HepG2 (cell line): ENCODE data around the gene DAZAP1. TPM values are rescaled to one million over a fixed set of nuclear protein-coding genes. Genes with fewer than 3 reads are reported as not detected.

Experiments used
- BCL6 ChIP-seq: IDR thresholded peaks from 2 replicates; pipeline ENCODE4 v1.6.1; 2016; ENCODE audit warnings: missing genetic modification reagents, missing compliant biosample characterization
- HMG20B ChIP-seq: conservative IDR thresholded peaks from 2 replicates; pipeline ENCODE4 v1.6.1; 2016; ENCODE audit warnings: missing genetic modification reagents, missing compliant biosample characterization
- HNF4G ChIP-seq, 2 experiments: sonication (generic) in 1 of 2; formaldehyde crosslinking in 1 of 2; IDR thresholded peaks; 2 replicates each; pipeline versions ENCODE4 v1.4.0 to v1.6.1; 2011 to 2020; ENCODE audit warnings: borderline replicate concordance in 2 of 2, low read depth in 2 of 2, mild to moderate bottlenecking in 2 of 2, low read length in 1 of 2, missing genetic modification reagents in 1 of 2, moderate library complexity in 1 of 2
- KDM2A ChIP-seq: sonication (generic); formaldehyde crosslinking; IDR thresholded peaks from 2 replicates; pipeline ENCODE4 v1.4.0; 2020; ENCODE audit warnings: low read depth, missing genetic modification reagents, borderline replicate concordance
- KLF6 ChIP-seq: IDR thresholded peaks from 2 replicates; pipeline ENCODE4 v1.8.0; 2016; ENCODE audit warnings: missing biosample characterization, missing genetic modification reagents
- MED1 ChIP-seq: sonication (generic); formaldehyde crosslinking; IDR thresholded peaks from 2 replicates; pipeline ENCODE4 v1.4.0; 2020; ENCODE audit warnings: missing genetic modification reagents
- NCOA2 ChIP-seq: sonication (generic); formaldehyde crosslinking; IDR thresholded peaks from 2 replicates; pipeline ENCODE4 v1.8.0; 2022; ENCODE audit warnings: inconsistent platforms
- RAD21 ChIP-seq: fragments of 450-650 bp; formaldehyde crosslinking; IDR thresholded peaks from 2 replicates; pipeline ENCODE4 v1.5.0; 2020; ENCODE audit warnings: mild to moderate bottlenecking
- SPEN ChIP-seq: sonication (generic); formaldehyde crosslinking; IDR thresholded peaks from 2 replicates; pipeline ENCODE4 v1.5.1; 2020; ENCODE audit warnings: low read depth, mild to moderate bottlenecking, missing genetic modification reagents
- ZNF331 ChIP-seq: sonication (generic); formaldehyde crosslinking; IDR thresholded peaks from 2 replicates; pipeline ENCODE4 v1.4.0; 2020; ENCODE audit warnings: missing genetic modification reagents
- ZNF616 ChIP-seq: sonication (generic); formaldehyde crosslinking; IDR thresholded peaks from 2 replicates; pipeline ENCODE4 v1.5.0; 2020; ENCODE audit warnings: low read depth, mild to moderate bottlenecking, missing genetic modification reagents
- ZNF792 ChIP-seq: IDR thresholded peaks from 2 replicates; pipeline ENCODE4 v1.6.1; 2016
- polyA plus RNA-seq, 8 experiments: library from polyadenylated mRNA; depleted of rRNA in 3 of 8; stranded (reverse) in 7 of 8; unstranded in 1 of 8; fragments of >200 nt; fragmentation: Illumina TruSeq in 4 of 8; extraction: Trizol in 4 of 8; gene quantifications; 2 replicates each; pipeline versions ENCODE4 v1.2.1 to v1.2.3, GENCODE V29; 2011 to 2016; ENCODE audit warnings: low read depth in 4 of 8, missing spikeins in 1 of 8, mixed read lengths in 1 of 8; ENCODE audit not compliant: insufficient read depth in 1 of 8
- total RNA-seq, 5 experiments: library from RNA; depleted of rRNA; stranded (reverse); fragments of >200 nt; fragmentation: Illumina TruSeq; extraction: Trizol; gene quantifications; 2 replicates each; pipeline ENCODE4 v1.2.3, GENCODE V29; 2016; ENCODE audit warnings: low read depth in 1 of 5
- TF ChIP-seq, protein P1 (sequence below): sonication (generic); formaldehyde crosslinking; IDR thresholded peaks from 2 replicates; pipeline ENCODE4 v1.5.0; 2020; ENCODE audit warnings: mild to moderate bottlenecking, missing genetic modification reagents, borderline replicate concordance
- TF ChIP-seq, protein P2 (sequence below): sonication (generic); formaldehyde crosslinking; IDR thresholded peaks from 2 replicates; pipeline ENCODE4 v1.4.0; 2020; ENCODE audit warnings: missing genetic modification reagents
- TF ChIP-seq, protein P3 (sequence below), 2 experiments: fragments of 450-650 bp in 1 of 2; sonication (generic) in 1 of 2; formaldehyde crosslinking; IDR thresholded peaks; 2 replicates each; pipeline versions ENCODE4 v1.5.0 to v1.8.0; 2020 to 2022; ENCODE audit warnings: mild to moderate bottlenecking in 1 of 2, missing genetic modification reagents in 1 of 2
- TF ChIP-seq, protein P4 (sequence below): sonication (generic); formaldehyde crosslinking; IDR thresholded peaks from 2 replicates; pipeline ENCODE4 v1.8.0; 2022; ENCODE audit warnings: missing genetic modification reagents, mild to moderate bottlenecking, borderline replicate concordance
- TF ChIP-seq, protein P5 (sequence below): sonication (generic); formaldehyde crosslinking; IDR thresholded peaks from 2 replicates; pipeline ENCODE4 v1.9.0; 2021; ENCODE audit warnings: missing genetic modification reagents, mild to moderate bottlenecking, borderline replicate concordance

The DAZAP1 gene
- total and polyA plus RNA-seq, 2 of the 13 experiments (the other 11 are each of a cell fraction or from before 2014, with no cell fraction given), result 63.3 to 79.2 TPM

DNA sequence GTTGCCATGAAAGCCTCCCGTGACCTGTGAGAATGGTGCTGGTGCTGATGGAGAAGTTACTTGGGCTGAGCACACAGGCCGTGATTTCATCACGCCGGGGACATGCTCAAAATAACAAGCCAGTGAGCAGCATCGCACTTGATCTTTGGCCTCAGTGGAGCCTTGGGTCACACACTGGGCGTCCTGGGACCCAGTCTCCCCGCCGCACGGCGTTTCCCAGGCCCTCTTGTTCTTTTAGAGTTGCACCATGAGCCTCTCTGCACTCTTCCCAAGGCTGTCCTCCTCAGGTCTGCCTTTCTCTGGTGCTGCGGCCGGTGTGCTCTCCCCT lies 33.2 kb upstream of the DAZAP1 start (continued):
- TF ChIP-seq, protein P1, sequence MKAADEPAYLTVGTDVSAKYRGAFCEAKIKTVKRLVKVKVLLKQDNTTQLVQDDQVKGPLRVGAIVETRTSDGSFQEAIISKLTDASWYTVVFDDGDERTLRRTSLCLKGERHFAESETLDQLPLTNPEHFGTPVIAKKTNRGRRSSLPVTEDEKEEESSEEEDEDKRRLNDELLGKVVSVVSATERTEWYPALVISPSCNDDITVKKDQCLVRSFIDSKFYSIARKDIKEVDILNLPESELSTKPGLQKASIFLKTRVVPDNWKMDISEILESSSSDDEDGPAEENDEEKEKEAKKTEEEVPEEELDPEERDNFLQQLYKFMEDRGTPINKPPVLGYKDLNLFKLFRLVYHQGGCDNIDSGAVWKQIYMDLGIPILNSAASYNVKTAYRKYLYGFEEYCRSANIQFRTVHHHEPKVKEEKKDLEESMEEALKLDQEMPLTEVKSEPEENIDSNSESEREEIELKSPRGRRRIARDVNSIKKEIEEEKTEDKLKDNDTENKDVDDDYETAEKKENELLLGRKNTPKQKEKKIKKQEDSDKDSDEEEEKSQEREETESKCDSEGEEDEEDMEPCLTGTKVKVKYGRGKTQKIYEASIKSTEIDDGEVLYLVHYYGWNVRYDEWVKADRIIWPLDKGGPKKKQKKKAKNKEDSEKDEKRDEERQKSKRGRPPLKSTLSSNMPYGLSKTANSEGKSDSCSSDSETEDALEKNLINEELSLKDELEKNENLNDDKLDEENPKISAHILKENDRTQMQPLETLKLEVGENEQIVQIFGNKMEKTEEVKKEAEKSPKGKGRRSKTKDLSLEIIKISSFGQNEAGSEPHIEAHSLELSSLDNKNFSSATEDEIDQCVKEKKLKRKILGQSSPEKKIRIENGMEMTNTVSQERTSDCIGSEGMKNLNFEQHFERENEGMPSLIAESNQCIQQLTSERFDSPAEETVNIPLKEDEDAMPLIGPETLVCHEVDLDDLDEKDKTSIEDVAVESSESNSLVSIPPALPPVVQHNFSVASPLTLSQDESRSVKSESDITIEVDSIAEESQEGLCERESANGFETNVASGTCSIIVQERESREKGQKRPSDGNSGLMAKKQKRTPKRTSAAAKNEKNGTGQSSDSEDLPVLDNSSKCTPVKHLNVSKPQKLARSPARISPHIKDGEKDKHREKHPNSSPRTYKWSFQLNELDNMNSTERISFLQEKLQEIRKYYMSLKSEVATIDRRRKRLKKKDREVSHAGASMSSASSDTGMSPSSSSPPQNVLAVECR (CRISPR knock-in tag), result peak; percentile 23; the same call in 1 of the 2 replicates
- TF ChIP-seq ZNF331 (CRISPR knock-in tag) (peak; percentile 38; the same call in 1 of the 2 replicates), MED1 (CRISPR knock-in tag) (peak; percentile 54), HNF4G (IDR thresholded peaks at IDR 0.05; ENCODE audit: borderline replicate concordance, low read depth, low read length) (peak; percentile 75), HNF4G (CRISPR knock-in tag; IDR thresholded peaks at IDR 0.05; ENCODE audit: borderline replicate concordance, low read depth) (no peak; the same call in 1 of the 2 replicates), SPEN (CRISPR knock-in tag) (peak; percentile 57; the same call in 1 of the 2 replicates), KDM2A (peak; percentile 46), ZNF792 (CRISPR knock-in tag) (0 out of 2 replicates have a peak, but pooled peaks have one; percentile 33), NCOA2 (CRISPR knock-in tag) (peak; percentile 24; the same call in 1 of the 2 replicates), HMG20B (CRISPR knock-in tag) (0 out of 2 replicates have a peak, but pooled peaks have one; percentile 42), RAD21 (CRISPR knock-in tag) (no peak), KLF6 (CRISPR knock-in tag) (peak; percentile 47; the same call in 1 of the 2 replicates), ZNF616 (no peak), BCL6 (CRISPR knock-in tag) (peak; percentile 39; the same call in 1 of the 2 replicates)
- TF ChIP-seq, protein P2, sequence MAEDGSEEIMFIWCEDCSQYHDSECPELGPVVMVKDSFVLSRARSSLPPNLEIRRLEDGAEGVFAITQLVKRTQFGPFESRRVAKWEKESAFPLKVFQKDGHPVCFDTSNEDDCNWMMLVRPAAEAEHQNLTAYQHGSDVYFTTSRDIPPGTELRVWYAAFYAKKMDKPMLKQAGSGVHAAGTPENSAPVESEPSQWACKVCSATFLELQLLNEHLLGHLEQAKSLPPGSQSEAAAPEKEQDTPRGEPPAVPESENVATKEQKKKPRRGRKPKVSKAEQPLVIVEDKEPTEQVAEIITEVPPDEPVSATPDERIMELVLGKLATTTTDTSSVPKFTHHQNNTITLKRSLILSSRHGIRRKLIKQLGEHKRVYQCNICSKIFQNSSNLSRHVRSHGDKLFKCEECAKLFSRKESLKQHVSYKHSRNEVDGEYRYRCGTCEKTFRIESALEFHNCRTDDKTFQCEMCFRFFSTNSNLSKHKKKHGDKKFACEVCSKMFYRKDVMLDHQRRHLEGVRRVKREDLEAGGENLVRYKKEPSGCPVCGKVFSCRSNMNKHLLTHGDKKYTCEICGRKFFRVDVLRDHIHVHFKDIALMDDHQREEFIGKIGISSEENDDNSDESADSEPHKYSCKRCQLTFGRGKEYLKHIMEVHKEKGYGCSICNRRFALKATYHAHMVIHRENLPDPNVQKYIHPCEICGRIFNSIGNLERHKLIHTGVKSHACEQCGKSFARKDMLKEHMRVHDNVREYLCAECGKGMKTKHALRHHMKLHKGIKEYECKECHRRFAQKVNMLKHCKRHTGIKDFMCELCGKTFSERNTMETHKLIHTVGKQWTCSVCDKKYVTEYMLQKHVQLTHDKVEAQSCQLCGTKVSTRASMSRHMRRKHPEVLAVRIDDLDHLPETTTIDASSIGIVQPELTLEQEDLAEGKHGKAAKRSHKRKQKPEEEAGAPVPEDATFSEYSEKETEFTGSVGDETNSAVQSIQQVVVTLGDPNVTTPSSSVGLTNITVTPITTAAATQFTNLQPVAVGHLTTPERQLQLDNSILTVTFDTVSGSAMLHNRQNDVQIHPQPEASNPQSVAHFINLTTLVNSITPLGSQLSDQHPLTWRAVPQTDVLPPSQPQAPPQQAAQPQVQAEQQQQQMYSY (CRISPR knock-in tag), result 0 out of 2 replicates have a peak, but pooled peaks have one; percentile 4
- TF ChIP-seq, protein P3, sequence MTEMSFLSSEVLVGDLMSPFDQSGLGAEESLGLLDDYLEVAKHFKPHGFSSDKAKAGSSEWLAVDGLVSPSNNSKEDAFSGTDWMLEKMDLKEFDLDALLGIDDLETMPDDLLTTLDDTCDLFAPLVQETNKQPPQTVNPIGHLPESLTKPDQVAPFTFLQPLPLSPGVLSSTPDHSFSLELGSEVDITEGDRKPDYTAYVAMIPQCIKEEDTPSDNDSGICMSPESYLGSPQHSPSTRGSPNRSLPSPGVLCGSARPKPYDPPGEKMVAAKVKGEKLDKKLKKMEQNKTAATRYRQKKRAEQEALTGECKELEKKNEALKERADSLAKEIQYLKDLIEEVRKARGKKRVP (CRISPR knock-in tag; IDR thresholded peaks at IDR 0.05), result peak in 1 of 2 experiments; percentile 89; a peak in 2 of 4 replicates
- TF ChIP-seq, protein P4, sequence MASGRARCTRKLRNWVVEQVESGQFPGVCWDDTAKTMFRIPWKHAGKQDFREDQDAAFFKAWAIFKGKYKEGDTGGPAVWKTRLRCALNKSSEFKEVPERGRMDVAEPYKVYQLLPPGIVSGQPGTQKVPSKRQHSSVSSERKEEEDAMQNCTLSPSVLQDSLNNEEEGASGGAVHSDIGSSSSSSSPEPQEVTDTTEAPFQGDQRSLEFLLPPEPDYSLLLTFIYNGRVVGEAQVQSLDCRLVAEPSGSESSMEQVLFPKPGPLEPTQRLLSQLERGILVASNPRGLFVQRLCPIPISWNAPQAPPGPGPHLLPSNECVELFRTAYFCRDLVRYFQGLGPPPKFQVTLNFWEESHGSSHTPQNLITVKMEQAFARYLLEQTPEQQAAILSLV (CRISPR knock-in tag), result no peak
- TF ChIP-seq, protein P5, sequence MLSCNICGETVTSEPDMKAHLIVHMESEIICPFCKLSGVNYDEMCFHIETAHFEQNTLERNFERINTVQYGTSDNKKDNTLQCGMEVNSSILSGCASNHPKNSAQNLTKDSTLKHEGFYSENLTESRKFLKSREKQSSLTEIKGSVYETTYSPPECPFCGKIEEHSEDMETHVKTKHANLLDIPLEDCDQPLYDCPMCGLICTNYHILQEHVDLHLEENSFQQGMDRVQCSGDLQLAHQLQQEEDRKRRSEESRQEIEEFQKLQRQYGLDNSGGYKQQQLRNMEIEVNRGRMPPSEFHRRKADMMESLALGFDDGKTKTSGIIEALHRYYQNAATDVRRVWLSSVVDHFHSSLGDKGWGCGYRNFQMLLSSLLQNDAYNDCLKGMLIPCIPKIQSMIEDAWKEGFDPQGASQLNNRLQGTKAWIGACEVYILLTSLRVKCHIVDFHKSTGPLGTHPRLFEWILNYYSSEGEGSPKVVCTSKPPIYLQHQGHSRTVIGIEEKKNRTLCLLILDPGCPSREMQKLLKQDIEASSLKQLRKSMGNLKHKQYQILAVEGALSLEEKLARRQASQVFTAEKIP (CRISPR knock-in tag), result no peak
